A549 (cell line): ENCODE data around the gene AOAH. TPM values are rescaled to one million over a fixed set of nuclear protein-coding genes. Genes with fewer than 3 reads are reported as not detected.

Source experiments
- ATAC-seq, 2 experiments: fragments of 200-7000 bp in 1 of 2; fragments of >200 bp in 1 of 2; cut with Nextera tagmentation in 1 of 2; cut with Tn5 transposase in 1 of 2; 3 replicates each; pipeline versions ENCODE4 v1.8.0 to v1.9.1; 2018 to 2020; ENCODE audit warnings: mild to moderate bottlenecking in 1 of 2, moderate library complexity in 1 of 2
- CTCF ChIA-PET: fragments of 300-600 bp; sonication (Branson Sonifier 250); formaldehyde crosslinking; extraction: SDS; loops from one replicate; lab custom pipeline; 2021; ENCODE audit warnings: antibody characterized with exemption, inconsistent platforms; lab: Yijun Ruan, JAX
- POLR2A ChIA-PET: fragments of 350-600 bp; formaldehyde crosslinking; extraction: SDS; loops from one replicate; lab custom pipeline; 2021; ENCODE audit warnings: antibody characterized with exemption, inconsistent platforms; lab: Yijun Ruan, JAX
- DNase-seq, 2 experiments: peaks; one replicate each; pipeline versions ENCODE4 v3.0.0 to v3.0.0-alpha.2; 2011 to 2016; ENCODE audit warnings: low read depth in 1 of 2, low spot score in 1 of 2
- FAIRE-seq: peaks from 2 replicates; lab custom pipeline; 2011; peaks lifted over from hg19 to GRCh38; lab: Jason Lieb, UNC
- H3K27ac ChIP-seq, 2 experiments: fragments of >200 bp; sonication (Bioruptor Twin); formaldehyde crosslinking; 3 replicates each; pipeline ENCODE4 v1.5.1; 2016 to 2017
- H3K4me1 ChIP-seq: fragments of >200 bp; sonication (Bioruptor Twin); formaldehyde crosslinking; 3 replicates; pipeline ENCODE4 v1.6.1; 2016
- H3K4me2 ChIP-seq: fragments of >200 bp; sonication (Bioruptor Twin); formaldehyde crosslinking; 3 replicates; pipeline ENCODE4 v1.6.1; 2016
- H3K4me3 ChIP-seq: fragments of >200 bp; sonication (Bioruptor Twin); formaldehyde crosslinking; 3 replicates; pipeline ENCODE4 v1.5.1; 2016
- H3K9me3 ChIP-seq: fragments of >200 bp; sonication (Bioruptor Twin); formaldehyde crosslinking; 3 replicates; pipeline ENCODE4 v1.6.1; 2016
- ATOH8 ChIP-seq: fragments of 250-450 bp; sonication (Bioruptor Pico); IDR thresholded peaks from 2 replicates; pipeline ENCODE4 v1.5.0; 2020; ENCODE audit warnings: low read depth, mild to moderate bottlenecking, moderate library complexity
- CEBPB ChIP-seq, 2 experiments: fragments of >200 bp in 1 of 2; sonication (Bioruptor Twin) in 1 of 2; formaldehyde crosslinking in 1 of 2; IDR thresholded peaks; 2 replicates each; pipeline ENCODE4 v1.6.1; 2012 to 2016
- CHD2 ChIP-seq: fragments of 150-350 bp; IDR thresholded peaks from 2 replicates; pipeline ENCODE4 v1.6.1; 2014; ENCODE audit warnings: low read length; ENCODE audit not compliant: partially characterized antibody
- CHD4 ChIP-seq: fragments of 200-600 bp; sonication (generic); IDR thresholded peaks from 2 replicates; pipeline ENCODE4 v1.6.1; 2016; ENCODE audit warnings: antibody characterized with exemption, mild to moderate bottlenecking, borderline replicate concordance
- E2F6 ChIP-seq: IDR thresholded peaks from 2 replicates; pipeline ENCODE4 v1.6.1; 2012; ENCODE audit warnings: low read depth, borderline replicate concordance
- EHF ChIP-seq: fragments of 250-450 bp; sonication (Bioruptor Pico); IDR thresholded peaks from 2 replicates; pipeline ENCODE4 v1.5.0; 2020; ENCODE audit warnings: mild to moderate bottlenecking
- GATA3 ChIP-seq: IDR thresholded peaks from 2 replicates; pipeline ENCODE4 v1.6.1; 2012; ENCODE audit warnings: borderline replicate concordance
- HOXA7 ChIP-seq: fragments of 250-450 bp; sonication (Bioruptor Pico); IDR thresholded peaks from 2 replicates; pipeline ENCODE4 v1.5.0; 2020; ENCODE audit warnings: mild to moderate bottlenecking, moderate library complexity
- HOXB13 ChIP-seq: fragments of 250-450 bp; sonication (Bioruptor Pico); IDR thresholded peaks from 2 replicates; pipeline ENCODE4 v1.5.0; 2020; ENCODE audit warnings: low read depth, mild to moderate bottlenecking, moderate library complexity
- JUN ChIP-seq, 2 experiments: fragments of >200 bp; sonication (Bioruptor Twin); formaldehyde crosslinking; IDR thresholded peaks; 2 replicates in 1 of 2; 3 replicates in 1 of 2; pipeline ENCODE4 v1.6.1; 2016 to 2017
- KDM1A ChIP-seq: fragments of 200-600 bp; sonication (generic); IDR thresholded peaks from 2 replicates; pipeline ENCODE4 v1.6.1; 2016; ENCODE audit warnings: low read depth, mild to moderate bottlenecking
- KDM5A ChIP-seq: fragments of 200-600 bp; sonication (generic); IDR thresholded peaks from 2 replicates; pipeline ENCODE4 v1.6.1; 2016; ENCODE audit warnings: antibody characterized with exemption, mild to moderate bottlenecking
- MAFK ChIP-seq: fragments of 450-650 bp; IDR thresholded peaks from 2 replicates; pipeline ENCODE4 v1.6.1; 2014; ENCODE audit not compliant: partially characterized antibody
- MYC ChIP-seq: IDR thresholded peaks from 2 replicates; pipeline ENCODE4 v1.6.1; 2012; ENCODE audit warnings: mild to moderate bottlenecking, inconsistent platforms, low read length, improper control_type of control experiment, borderline replicate concordance
- NFE2L2 ChIP-seq: fragments of 150-350 bp; conservative IDR thresholded peaks from 2 replicates; pipeline ENCODE4 v1.6.1; 2014; ENCODE audit warnings: low read length
- PHF8 ChIP-seq: fragments of 200-600 bp; sonication (generic); IDR thresholded peaks from 2 replicates; pipeline ENCODE4 v1.6.1; 2016; ENCODE audit warnings: low read depth, mild to moderate bottlenecking, antibody characterized with exemption, moderate library complexity, borderline replicate concordance
- POLR2A ChIP-seq: IDR thresholded peaks from 2 replicates; pipeline ENCODE4 v1.6.1; 2012; ENCODE audit warnings: mild to moderate bottlenecking, low read length
- RAD21 ChIP-seq, 2 experiments: fragments of >200 bp in 1 of 2; sonication (Bioruptor Twin) in 1 of 2; formaldehyde crosslinking in 1 of 2; IDR thresholded peaks in 1 of 2; conservative IDR thresholded peaks in 1 of 2; 2 replicates in 1 of 2; 3 replicates in 1 of 2; pipeline ENCODE4 v1.6.1; 2012 to 2018; ENCODE audit warnings: inconsistent platforms in 1 of 2
- RFX5 ChIP-seq: fragments of 450-650 bp; IDR thresholded peaks from 2 replicates; pipeline ENCODE4 v1.7.1; 2014; ENCODE audit warnings: antibody characterized with exemption, mild to moderate bottlenecking, moderate library complexity
- SMC3 ChIP-seq: fragments of >200 bp; sonication (Bioruptor Twin); formaldehyde crosslinking; IDR thresholded peaks from 3 replicates; pipeline ENCODE4 v1.6.1; 2018; ENCODE audit warnings: inconsistent platforms
- USF2 ChIP-seq: fragments of 450-650 bp; IDR thresholded peaks from 2 replicates; pipeline ENCODE4 v1.6.1; 2014; ENCODE audit warnings: antibody characterized with exemption
- ZSCAN20 ChIP-seq: fragments of 250-450 bp; sonication (Bioruptor Pico); IDR thresholded peaks from 2 replicates; pipeline ENCODE4 v1.8.0; 2022; ENCODE audit warnings: mild to moderate bottlenecking, moderate library complexity
- WGBS: methylation state at CpG from one replicate; pipeline ENCODE4 v1.1.6; 2017; ENCODE audit errors: missing lambda C conversion rate; 5-methylcytosine and 5-hydroxymethylcytosine counted together
- polyA plus RNA-seq, 4 experiments: library from polyadenylated mRNA; depleted of rRNA in 3 of 4; stranded (reverse); fragments of >200 nt; fragmentation: RNase III in 1 of 4; extraction: RNeasy Plus Mini Kit Qiagen cat#74134 plus additional on column Dnase treatment in 1 of 4; gene quantifications; 2 replicates in 3 of 4; 3 replicates in 1 of 4; pipeline ENCODE4 v1.2.3, GENCODE V29; 2011 to 2017

AOAH gene
- polyA plus RNA-seq, 2 of the 4 experiments (the other 2 are of a cell fraction) = 0.09 TPM; not detected in 1

GRCh38 chr7:36597090-36597773 lies 127.1 kb downstream of the AOAH start:
- FAIRE-seq = peak; percentile 7
- H3K9me3 ChIP-seq = no peaks in the 10 kb centered on the region
- POLR2A ChIA-PET = no interaction called here
- peak in 1 of 2 experiments; percentile 19 for DNase-seq
- peak; percentile 43 to 48; a peak in 3 of 6 replicates for ATAC-seq
- CTCF ChIA-PET = interaction anchor here (0.6 to 0.8 kb wide), 4 partner anchors 15 to 80 kb away, joined by 3 to 4 read pairs (median 3); no protein-coding TSS in a partner anchor
- 31% methylated on average over 7 of the region's 7 CpGs for WGBS
- H3K27ac ChIP-seq = peak overlapping the region; percentile 42 to 63; a peak in 5 of 6 replicates
- H3K4me3 ChIP-seq = no peak overlapping the region
- no peak for TF ChIP-seq MYC
- TF ChIP-seq NFE2L2 = 0 out of 2 replicates have a peak, but pooled peaks have one; percentile 6
- TF ChIP-seq MAFK = peak; percentile 64
- H3K4me2 ChIP-seq = peak overlapping the region; percentile 66
- H3K4me1 ChIP-seq = peaks cover 31% of the 10 kb centered on the region

- H3K4me1 ChIP-seq = peaks cover 16% of the 10 kb centered on the region
- ATAC-seq = no peak
- no peak overlapping the region for H3K27ac ChIP-seq
- ChIA-PET POLR2A (no interaction called here), CTCF (no interaction called here)
- no peak overlapping the region for H3K4me3 ChIP-seq
- DNase-seq = no peak
- H3K4me2 ChIP-seq = no peak overlapping the region
- TF ChIP-seq EHF (CRISPR knock-in tag) (no peak), CEBPB (IDR thresholded peaks at IDR 0.05) (no peak), HOXB13 (CRISPR knock-in tag) (no peak), PHF8 (no peak), CHD4 (no peak), ATOH8 (CRISPR knock-in tag) (no peak)
- no peak for FAIRE-seq
- no peaks in the 10 kb centered on the region for H3K9me3 ChIP-seq
- WGBS = 85% methylated on average over 2 of the region's 2 CpGs
Measured at GRCh38 chr7:36594445-36594844, 129.8 kb downstream of the AOAH start.

- Histone ChIP-seq H3K9me3 (no peaks in the 10 kb centered on the region), H3K4me1 (peaks cover 3% of the 10 kb centered on the region; the same call in 2 of the 3 replicates), H3K4me2 (no peak overlapping the region), H3K4me3 (no peak overlapping the region), H3K27ac (no peak overlapping the region)
- CTCF ChIA-PET = interaction anchor here (1.3 to 1.5 kb wide), 2 partner anchors 79 to 105 kb away, joined by 3 to 4 read pairs; no protein-coding TSS in a partner anchor
- ATAC-seq = no peak
- no peak for FAIRE-seq
- WGBS = 57% methylated on average over 3 of the region's 3 CpGs
- DNase-seq = no peak
- TF ChIP-seq SMC3 (no peak), CHD2 (no peak), JUN (IDR thresholded peaks at IDR 0.05) (no peak), KDM1A (no peak), RFX5 (no peak), GATA3 (no peak), PHF8 (no peak), HOXA7 (no peak), RAD21 (conservative IDR thresholded peaks at IDR 0.05 in 1 of 2, IDR thresholded peaks at IDR 0.05 in 1 of 2) (no peak), NFE2L2 (no peak), KDM5A (no peak), E2F6 (no peak), POLR2A (no peak), USF2 (no peak), ZSCAN20 (CRISPR knock-in tag) (no peak), EHF (CRISPR knock-in tag) (no peak), MAFK (no peak)
- POLR2A ChIA-PET = no interaction called here
Measured at GRCh38 chr7:36591636-36592035, 132.7 kb downstream of the AOAH start.
